GM21360 (cell line): ENCODE measurements around the gene TAB2.
"Not testable (repeated sequence)": the region's sequence is repeated elsewhere in the genome, so short reads cannot be mapped to it uniquely, and the experiment has no call there.

Source experiments
- ATAC-seq: cut with Tn5 transposase; IDR thresholded peaks from one replicate; pipeline ENCODE4 v1.9.1; 2021; ENCODE audit warnings: mild to moderate bottlenecking, moderate library complexity; ENCODE audit not compliant: unreplicated experiment

The TAB2 gene

DNA sequence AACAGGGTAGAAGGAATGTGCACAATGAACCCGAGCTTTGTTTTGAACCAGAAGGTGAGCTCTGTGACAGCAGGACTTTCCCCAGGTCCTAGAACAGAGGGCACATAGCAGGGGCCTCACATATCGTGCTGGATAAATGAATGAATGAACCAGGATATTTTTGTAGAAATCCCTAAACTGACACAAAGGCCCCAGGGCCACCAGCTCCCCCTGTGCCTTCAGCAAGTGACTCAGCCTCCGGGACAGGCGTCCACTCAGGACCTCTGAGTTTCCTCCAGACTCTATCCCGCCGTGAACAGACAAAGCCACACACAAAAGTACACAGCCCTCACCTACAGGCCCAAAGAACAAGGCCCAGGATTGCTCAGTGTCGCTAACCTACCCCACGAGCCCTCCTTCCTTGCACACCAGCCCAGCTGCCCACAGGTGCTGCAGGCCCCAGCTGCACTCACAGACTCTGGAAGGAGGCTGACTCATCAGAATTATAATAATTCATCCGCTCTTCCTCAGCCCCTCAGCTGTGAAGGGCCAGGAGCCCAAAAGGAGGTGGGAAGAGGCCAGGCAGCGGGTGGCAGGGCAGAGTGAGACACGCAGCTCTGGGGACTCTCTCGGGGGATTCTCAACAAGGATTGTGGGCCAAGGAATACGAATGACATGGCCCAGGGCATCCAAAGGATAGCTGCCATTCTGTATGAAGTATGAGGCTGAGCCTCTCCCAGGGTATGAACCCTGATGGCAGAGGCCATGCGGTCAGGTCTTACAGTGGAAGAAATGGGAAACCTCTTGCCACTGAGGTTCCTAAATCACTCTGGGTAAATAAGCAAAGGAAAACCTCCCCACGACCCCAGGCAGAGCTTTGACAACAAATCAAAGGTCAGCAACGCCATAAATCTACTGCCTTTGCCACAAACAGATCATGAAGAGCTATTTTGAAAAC is 123.5 kb downstream of the TAB2 start:
- no peak for ATAC-seq

DNA sequence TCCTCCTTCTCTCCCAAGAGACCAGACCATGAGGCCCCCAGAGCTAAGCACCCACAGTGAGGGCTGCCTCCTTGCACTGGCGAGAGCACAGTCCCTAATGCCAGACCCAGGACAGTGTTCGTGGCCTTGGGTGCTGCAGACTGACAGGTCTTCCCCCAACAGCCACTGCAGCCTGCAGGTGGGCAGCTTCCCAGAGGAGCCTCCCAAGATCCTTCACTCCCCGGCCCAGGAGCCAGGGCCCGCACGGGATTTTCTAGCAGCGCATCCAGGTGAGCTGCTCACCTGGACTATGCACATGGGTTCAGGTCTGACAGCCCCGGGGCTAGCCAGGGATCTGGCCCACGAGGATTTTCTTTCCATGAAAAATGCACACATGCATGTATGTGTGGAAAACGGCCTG is 124.2 kb downstream of the TAB2 start:
- ATAC-seq = no peak

DNA sequence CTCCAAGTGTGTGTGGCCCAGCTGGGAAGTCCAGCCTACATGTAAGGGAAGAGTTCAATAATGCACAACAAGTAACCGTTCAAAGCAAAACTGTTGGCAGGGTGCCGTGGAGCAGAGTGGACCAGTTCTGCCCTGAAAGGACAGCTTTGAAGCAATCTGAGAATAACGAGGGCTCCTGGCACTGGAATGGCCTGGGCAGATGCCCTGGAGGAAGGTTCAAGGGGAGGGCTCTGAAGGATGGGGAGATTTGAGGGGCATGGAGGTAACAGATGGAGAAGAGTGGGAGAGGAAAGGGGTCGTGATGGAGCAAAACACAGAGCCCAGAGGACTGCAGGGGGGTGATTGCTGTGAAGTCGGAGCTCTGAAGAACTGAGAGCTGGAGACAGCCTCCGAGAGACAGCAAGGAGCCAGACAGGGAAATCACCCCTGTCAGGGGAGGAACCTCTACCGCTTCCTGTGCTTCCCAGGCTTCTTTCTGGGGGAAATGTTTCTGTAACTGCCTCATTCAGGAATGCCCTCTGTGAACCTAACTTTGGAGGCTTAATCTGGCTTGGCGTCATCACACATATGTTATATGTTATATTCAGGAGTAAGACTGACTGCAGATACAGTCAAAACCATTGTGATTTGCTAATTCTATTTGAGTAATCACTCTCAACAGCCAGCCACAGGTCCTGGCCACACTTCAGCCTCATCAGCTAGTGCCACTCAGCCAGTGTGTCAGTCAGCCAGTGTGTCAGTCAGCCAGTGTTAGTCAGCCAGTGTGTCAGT is 126.1 kb downstream of the TAB2 start:
- no peak for ATAC-seq

DNA sequence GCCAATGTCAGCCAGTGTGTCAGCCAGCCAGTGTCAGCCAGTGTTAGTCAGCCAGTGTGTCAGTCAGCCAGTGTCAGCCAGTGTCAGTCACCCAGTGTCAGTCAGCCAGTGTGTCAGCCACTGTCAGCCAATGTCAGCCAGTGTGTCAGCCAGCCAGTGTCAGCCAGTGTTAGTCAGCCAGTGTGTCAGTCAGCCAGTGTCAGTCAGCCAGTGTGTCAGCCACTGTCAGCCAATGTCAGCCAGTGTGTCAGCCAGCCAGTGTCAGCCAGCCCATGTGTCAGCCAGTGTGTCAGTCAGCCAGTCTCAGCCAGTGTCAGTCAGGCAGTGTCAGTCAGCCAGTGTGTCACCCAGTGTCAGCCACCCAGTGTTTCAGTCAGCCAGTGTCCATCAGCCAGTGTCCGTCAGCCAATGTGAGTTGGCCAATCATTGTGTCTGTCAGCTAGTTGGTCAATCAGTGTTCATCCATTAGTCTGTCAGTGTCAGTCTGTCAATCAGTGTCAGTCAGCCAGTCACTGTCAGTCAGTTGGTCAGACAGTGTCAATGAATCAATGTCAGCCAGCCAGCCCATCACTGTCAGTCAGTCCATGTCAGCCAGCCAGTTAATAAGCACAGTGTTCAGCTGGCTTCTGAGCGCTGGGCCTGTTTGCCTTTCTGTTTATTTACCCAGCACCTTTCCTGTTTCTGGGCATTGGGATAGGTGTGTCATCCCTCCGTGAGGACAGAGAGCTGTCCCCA is 127.0 kb downstream of the TAB2 start:
- ATAC-seq = not testable (repeated sequence)

DNA sequence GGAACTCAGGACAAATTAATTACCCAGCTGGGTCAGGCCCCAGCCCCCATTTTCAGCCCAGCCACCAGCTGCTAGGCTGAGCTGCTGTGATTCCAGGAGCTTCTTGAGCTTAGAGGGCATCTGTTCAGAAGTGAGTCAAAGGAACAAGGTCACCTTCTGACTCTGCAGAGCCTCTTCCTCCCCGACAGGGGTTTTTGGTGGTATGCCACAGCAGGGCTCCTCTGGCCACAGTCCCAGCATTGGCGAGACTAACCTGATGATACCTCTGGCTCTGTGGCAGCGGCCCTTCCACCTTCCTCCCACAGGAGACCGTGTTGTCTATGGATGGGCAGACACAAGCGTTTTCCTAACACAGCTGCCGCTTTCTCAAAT is 127.6 kb downstream of the TAB2 start:
- no peak for ATAC-seq

- ATAC-seq = no peak
Observed at GRCh38 chr6:149445573-149445972, 128.1 kb downstream of the TAB2 start.

DNA sequence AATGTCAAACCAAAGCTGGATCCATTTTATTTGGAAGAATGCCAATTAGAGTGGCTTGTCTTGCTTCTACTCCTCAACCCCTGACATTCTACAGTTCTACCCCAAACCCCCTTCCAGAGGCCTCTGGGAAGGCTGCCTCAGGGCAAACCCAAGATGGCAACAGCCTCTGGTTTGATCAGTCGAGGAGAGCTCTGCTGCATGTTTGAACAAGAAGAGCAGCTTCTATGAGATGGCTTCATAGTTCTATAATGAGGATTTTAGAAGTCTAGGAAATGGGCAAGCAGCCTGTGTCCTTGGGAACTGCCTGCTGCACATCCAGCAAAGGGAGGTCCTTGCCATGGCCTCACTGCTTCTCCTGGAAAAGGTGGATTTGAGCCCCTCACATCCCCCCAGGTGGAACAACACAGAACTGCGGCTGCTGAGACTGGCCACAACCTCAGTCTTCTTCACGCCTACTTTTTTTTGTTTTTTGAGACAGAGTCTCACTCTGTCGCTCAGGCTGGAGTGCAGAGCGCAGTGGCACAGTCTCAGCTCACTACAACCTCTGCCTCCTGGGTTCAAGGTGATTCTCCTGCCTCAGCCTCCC is 129.4 kb downstream of the TAB2 start:
- no peak for ATAC-seq

DNA sequence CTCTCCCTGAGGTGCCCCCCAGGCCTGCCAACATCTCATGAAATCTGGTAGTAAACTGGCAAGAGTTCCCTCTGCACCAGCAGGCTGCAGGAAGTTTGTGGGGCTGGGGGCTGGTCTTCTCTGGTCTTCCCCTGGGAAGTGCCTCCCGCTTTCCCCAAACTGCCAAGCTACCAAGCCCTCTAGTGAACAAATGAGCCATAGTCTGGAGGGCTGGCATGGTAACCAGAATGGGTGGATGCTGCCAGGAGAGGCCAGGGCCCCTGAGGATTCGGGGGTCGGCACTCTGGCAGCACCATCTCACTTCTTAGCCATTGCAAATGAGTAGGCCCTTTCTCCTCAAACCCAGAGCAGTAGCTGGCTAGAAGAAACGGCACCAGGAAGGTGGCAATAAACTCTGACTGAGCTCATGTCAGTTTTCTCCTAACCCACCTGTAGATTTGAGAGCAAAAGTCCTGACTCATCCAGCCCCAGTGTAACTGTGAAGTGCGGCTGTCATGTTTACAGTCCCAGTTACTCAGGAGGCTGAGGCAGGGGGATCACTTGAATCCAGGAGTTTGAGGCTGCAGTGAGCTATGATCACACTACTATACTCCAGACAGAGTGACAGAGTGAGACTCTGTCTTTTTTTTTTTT is 131.4 kb downstream of the TAB2 start:
- ATAC-seq = no peak

DNA sequence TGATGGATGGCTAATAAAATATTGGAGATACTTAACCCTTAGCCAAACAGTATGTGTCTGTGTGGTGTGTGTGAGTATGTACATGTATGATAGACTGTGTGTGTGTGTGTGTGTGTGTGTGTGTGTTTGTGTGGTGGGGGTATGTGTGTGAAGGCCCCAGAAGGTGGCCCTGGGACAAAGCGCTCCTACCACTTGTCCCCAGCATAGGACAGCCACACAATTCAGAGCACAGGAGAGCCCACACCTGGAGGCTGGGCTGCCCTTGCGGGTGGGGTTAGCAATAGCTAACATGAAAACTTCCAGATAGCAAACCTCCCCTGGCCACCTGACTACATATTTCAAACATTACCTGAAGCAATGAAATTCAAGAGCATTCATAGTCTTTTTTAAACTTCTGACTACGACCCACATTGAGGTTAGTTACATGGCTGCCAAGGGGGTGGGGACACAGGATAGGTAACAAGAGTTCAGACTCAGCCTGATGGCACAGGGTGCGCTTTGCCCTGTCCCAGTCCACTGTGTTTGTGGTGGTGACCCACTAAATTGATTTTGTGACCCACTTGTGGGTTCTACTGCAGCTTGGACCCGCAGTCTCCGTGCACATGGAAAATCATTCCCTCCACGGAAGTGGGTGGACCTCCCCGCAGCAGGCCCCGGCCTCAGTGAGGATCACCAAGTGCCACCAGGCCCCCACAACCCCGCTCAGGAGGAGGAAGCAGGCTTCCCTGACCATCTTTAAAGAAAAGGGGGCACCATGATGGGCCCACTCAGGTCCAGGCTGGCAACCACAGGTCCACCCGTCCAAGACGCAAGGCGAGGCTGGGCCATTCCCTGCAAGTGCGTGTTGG is 132.5 kb downstream of the TAB2 start:
- no peak for ATAC-seq

GRCh38 chr6:149450679-149451375 is 133.3 kb downstream of the TAB2 start:
- no peak for ATAC-seq

GRCh38 chr6:149451376-149452036 is 134.0 kb downstream of the TAB2 start:
- no peak for ATAC-seq

GRCh38 chr6:149452037-149452939 is 134.8 kb downstream of the TAB2 start:
- ATAC-seq = no peak

DNA sequence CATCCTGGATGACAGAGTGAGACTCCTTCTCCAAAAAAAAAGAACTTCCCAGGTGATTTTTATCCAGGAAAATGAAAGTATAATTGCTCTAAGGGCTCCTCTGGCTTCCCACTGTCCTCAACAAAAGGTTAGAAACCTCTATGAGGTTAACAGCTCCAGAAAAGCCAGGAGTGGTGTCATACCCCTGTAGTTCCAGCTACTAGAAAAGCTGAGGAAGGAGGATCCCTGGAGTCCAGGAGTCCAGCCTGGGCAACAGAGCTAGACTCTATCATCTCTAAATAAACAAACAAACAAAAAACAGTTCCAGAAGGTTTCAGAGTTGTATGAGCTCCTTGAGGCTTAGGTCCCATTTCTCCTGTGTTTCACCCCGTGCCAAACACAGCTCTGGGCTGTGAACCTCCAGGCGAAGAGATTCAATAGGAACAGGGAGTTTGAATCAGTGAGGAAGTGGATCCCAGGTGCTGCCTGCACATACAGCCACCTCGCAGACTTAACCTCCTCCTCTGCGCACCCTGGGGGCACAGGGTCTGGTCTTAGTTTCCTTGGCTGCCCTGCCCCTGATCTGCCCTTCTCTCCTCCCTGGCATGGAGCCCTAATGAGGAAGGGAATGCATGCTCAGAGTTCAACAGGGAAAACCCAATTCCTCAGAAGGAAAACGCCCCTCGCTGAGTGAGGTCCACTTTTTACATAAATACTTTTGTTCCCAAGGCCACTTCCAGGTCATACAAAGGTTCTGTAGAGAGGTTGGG is 136.3 kb downstream of the TAB2 start:
- no peak for ATAC-seq

GRCh38 chr6:149454346-149454848 is 136.9 kb downstream of the TAB2 start:
- no peak for ATAC-seq

- no peak for ATAC-seq
Observed at GRCh38 chr6:149455031-149455732, 137.7 kb downstream of the TAB2 start.
